HG03066 (cell line): ENCODE measurements around the gene MT2A.
"Not testable (repeated sequence)": the region's sequence is repeated elsewhere in the genome, so short reads cannot be mapped to it uniquely, and the experiment has no call there.

Experiments used
- ATAC-seq: cut with Tn5 transposase; IDR thresholded peaks from one replicate; pipeline ENCODE4 v1.9.1; 2021; ENCODE audit warnings: low read depth; ENCODE audit not compliant: unreplicated experiment

Gene MT2A

GRCh38 chr16:56608043-56608875 lies at the start of gene MT2A:
Gene MT2A, plus strand, starts transcription at chr16:56608584. Its CDS starts 72 bp downstream, at chr16:56608656.
- peak; percentile 92 for ATAC-seq

- no peak for ATAC-seq
Measured at GRCh38 chr16:56559109-56559508, 49.3 kb upstream of the MT2A start.

DNA sequence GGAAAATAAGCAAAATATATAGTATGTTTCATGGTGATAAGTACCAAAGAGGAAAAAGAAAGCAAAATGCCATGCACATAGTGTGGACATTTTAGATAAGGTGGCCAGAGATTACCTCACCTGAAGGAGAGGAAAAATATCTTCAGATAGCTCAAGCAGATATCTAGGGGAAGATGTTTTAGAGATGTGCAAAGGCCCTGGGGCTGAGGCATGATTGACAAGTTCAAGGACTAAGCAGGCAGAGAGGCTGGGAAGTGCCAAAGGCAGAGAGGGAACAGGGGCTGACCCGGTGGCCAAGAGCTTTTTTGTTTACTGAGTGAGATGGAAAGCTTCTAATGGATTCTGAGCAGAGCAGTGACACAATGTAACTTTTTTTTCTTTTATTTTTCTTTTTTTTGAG lies 47.9 kb upstream of the MT2A start:
- no peak for ATAC-seq

GRCh38 chr16:56561126-56561525 lies 47.3 kb upstream of the MT2A start:
- no peak for ATAC-seq

GRCh38 chr16:56564793-56565477 lies 43.4 kb upstream of the MT2A start, which contains the start of gene MT4:
Gene MT4, plus strand, starts transcription at chr16:56565073. Its CDS starts 56 bp downstream, at chr16:56565129.
- ATAC-seq, result no peak

- ATAC-seq, result no peak
Measured at GRCh38 chr16:56569971-56570370, 38.4 kb upstream of the MT2A start.

GRCh38 chr16:56571525-56571924 lies 36.9 kb upstream of the MT2A start:
- ATAC-seq, result no peak

- ATAC-seq, result no peak
Measured at GRCh38 chr16:56574625-56575024, 33.8 kb upstream of the MT2A start.

DNA sequence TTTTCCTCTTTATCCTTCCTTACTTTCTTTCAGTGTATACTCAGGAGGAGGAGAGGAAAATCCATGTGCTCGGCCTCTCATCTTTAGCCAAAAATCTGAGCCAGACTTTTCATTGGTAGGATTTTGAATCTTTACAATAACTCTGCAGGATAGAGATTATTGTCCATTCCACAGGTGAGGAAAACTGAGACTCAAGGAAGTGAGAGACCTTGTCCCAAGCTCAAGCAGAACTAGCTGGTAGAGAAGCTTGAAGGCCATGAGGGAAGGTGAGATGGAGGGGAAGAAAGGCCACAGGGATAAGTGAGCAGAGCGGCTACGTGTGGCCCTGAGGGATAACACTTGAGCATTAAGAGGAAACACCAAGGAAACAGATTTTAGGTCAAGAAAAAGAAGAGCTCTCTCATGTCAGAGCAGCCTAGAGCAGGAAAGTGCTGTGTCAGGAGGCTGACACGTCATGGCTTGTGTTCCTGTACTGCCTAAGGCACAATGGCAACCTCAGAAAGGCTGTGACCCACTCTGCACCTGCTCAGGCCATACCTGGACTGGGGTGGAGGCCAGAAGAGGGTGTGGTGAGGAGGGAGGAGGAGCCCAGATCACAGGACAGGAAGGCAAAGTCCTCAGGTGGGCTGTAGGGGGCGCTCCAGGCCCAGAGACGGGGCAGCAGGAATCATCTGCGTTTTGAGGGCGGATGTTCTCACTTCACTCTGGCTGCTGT lies 31.6 kb upstream of the MT2A start:
- ATAC-seq, result peak; percentile 89

- no peak for ATAC-seq
Measured at GRCh38 chr16:56577300-56577625, 31.1 kb upstream of the MT2A start.

GRCh38 chr16:56580391-56581048 lies 27.9 kb upstream of the MT2A start:
- no peak for ATAC-seq

DNA sequence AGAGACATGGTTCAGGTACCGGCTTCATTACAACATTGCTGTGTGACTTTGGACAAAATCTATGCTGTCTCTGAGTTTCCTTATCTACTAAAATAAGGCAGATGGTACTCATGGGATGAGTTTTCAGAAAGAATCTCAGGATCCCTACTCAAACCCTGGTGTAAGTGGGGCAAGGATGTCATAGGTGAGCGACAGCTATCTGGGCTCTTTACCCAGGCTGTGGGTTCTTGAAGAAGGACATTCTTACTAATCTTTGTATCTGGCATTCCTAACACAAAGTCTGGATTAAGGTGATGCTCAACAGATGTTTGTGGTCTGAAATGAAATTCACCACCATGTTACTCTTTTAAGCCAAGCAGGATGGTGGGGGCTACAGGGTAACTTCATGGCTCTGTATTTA lies 25.5 kb upstream of the MT2A start:
- not testable (repeated sequence) for ATAC-seq

- no peak for ATAC-seq
Measured at GRCh38 chr16:56583351-56584168, 24.8 kb upstream of the MT2A start.

GRCh38 chr16:56584276-56584675 lies 24.1 kb upstream of the MT2A start:
- no peak for ATAC-seq

- no peak for ATAC-seq
Measured at GRCh38 chr16:56588781-56589140, 19.6 kb upstream of the MT2A start.

- no peak for ATAC-seq
Measured at GRCh38 chr16:56589141-56590039, 19.0 kb upstream of the MT2A start, which contains the start of gene MT3. Gene MT3, plus strand, starts transcription at chr16:56589528. Its CDS starts 63 bp downstream, at chr16:56589591.

- ATAC-seq, result no peak
Measured at GRCh38 chr16:56591377-56592060, 16.9 kb upstream of the MT2A start.

- no peak for ATAC-seq
Measured at GRCh38 chr16:56593573-56594291, 14.7 kb upstream of the MT2A start.
